Stimulated activated CD8-positive, alpha-beta memory T cell treated with anti-CD3 and anti-CD28 coated beads, Interleukin-7, amount 100 ng/mL, for 24 hours (primary cell): ENCODE measurements around the gene GNRHR.
"Not testable (repeated sequence)": the region's sequence is repeated elsewhere in the genome, so short reads cannot be mapped to it uniquely, and the experiment has no call there.

Source experiments
- DNase-seq: peaks from one replicate; pipeline ENCODE4 v3.0.0-alpha.2; 2020; ENCODE audit warnings: low read depth

Gene GNRHR

GRCh38 chr4:67754288-67754687, at the start of gene GNRHR:
GNRHR (minus strand) TSS chr4:67754388; CDS start chr4:67754335, 53 bp downstream.
- DNase-seq: no peak

- no peak for DNase-seq
Observed at GRCh38 chr4:67796810-67797209, 42.6 kb upstream of the GNRHR start.

GRCh38 chr4:67790721-67791120, 36.5 kb upstream of the GNRHR start:
- no peak for DNase-seq

- DNase-seq: no peak
Observed at GRCh38 chr4:67787311-67787710, 33.1 kb upstream of the GNRHR start.

- no peak for DNase-seq
Observed at GRCh38 chr4:67785528-67785927, 31.3 kb upstream of the GNRHR start.

GRCh38 chr4:67779631-67780030, 25.4 kb upstream of the GNRHR start:
- DNase-seq: no peak

GRCh38 chr4:67776746-67777145, 22.6 kb upstream of the GNRHR start:
- no peak for DNase-seq

- DNase-seq: no peak
Observed at GRCh38 chr4:67770422-67770821, 16.2 kb upstream of the GNRHR start.

GRCh38 chr4:67765928-67766327, 11.7 kb upstream of the GNRHR start:
- DNase-seq: no peak

GRCh38 chr4:67765401-67765800, 11.2 kb upstream of the GNRHR start:
- DNase-seq: no peak

GRCh38 chr4:67764183-67764582, 10.0 kb upstream of the GNRHR start:
- DNase-seq: no peak

GRCh38 chr4:67762086-67762485, 7.9 kb upstream of the GNRHR start:
- DNase-seq: no peak

- DNase-seq: not testable (repeated sequence)
Observed at GRCh38 chr4:67756991-67757390, 2.8 kb upstream of the GNRHR start.

- DNase-seq: no peak
Observed at GRCh38 chr4:67755974-67756373, 1.8 kb upstream of the GNRHR start.

- no peak for DNase-seq
Observed at GRCh38 chr4:67751260-67751659, 2.9 kb downstream of the GNRHR start.

GRCh38 chr4:67750691-67751090, 3.5 kb downstream of the GNRHR start:
- no peak for DNase-seq

GRCh38 chr4:67749286-67749685, 4.9 kb downstream of the GNRHR start:
- DNase-seq: no peak

GRCh38 chr4:67746797-67747495, 7.2 kb downstream of the GNRHR start:
- no peak for DNase-seq

- DNase-seq: no peak
Observed at GRCh38 chr4:67744561-67745283, 9.5 kb downstream of the GNRHR start.

- DNase-seq: no peak
Observed at GRCh38 chr4:67743194-67743593, 11.0 kb downstream of the GNRHR start.

- DNase-seq: no peak
Observed at GRCh38 chr4:67736262-67736661, 17.9 kb downstream of the GNRHR start.

GRCh38 chr4:67735325-67735724, 18.9 kb downstream of the GNRHR start:
- DNase-seq: no peak

GRCh38 chr4:67730511-67730910, 23.7 kb downstream of the GNRHR start:
- DNase-seq: not testable (repeated sequence)
